Measurements from ENCODE around the gene JADE1. TPM values are rescaled to one million over a fixed set of nuclear protein-coding genes. Genes with fewer than 3 reads are reported as not detected.

Gene JADE1
- total RNA-seq, 1 donor, result 26.4 TPM

DNA sequence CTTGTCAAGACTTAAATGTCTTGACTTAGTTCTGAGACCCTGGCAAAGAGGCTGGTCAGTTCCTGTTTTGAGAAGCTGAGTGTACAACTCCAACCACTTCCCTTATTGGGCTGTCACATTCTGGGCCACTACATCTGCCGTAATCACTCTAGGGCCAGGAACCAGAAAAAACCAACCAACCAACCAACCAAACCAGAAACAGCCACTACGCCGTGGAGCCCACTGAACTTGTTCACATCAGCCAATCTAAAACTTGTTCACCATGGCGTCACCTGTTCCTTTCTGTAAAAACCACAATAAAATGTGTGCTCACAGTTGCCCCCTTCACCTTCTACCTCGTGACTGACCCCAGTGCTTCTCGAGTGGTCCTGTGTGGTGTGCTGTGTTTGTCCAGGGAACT, 107.3 kb downstream of the JADE1 start:
- no peaks in the 10 kb centered on the region for H3K9me3 ChIP-seq (ENCODE audit: low read depth, low read length)
- no peaks in the 10 kb centered on the region for H4K20me1 ChIP-seq (ENCODE audit: insufficient read depth, low read length)
- no peak for DNase-seq (ENCODE audit: insufficient read length, low spot score, missing footprints)
- H3K4me1 ChIP-seq (ENCODE audit: insufficient read depth, low read length), result no peaks in the 10 kb centered on the region
- H3K4me2 ChIP-seq (ENCODE audit: insufficient read depth, low read length), result no peak overlapping the region
- H3K79me2 ChIP-seq (ENCODE audit: insufficient read depth, low read length), result no peaks in the 10 kb centered on the region
- no peak overlapping the region for H3K27ac ChIP-seq (ENCODE audit: low read depth, low read length)
- TF ChIP-seq, protein P1, sequence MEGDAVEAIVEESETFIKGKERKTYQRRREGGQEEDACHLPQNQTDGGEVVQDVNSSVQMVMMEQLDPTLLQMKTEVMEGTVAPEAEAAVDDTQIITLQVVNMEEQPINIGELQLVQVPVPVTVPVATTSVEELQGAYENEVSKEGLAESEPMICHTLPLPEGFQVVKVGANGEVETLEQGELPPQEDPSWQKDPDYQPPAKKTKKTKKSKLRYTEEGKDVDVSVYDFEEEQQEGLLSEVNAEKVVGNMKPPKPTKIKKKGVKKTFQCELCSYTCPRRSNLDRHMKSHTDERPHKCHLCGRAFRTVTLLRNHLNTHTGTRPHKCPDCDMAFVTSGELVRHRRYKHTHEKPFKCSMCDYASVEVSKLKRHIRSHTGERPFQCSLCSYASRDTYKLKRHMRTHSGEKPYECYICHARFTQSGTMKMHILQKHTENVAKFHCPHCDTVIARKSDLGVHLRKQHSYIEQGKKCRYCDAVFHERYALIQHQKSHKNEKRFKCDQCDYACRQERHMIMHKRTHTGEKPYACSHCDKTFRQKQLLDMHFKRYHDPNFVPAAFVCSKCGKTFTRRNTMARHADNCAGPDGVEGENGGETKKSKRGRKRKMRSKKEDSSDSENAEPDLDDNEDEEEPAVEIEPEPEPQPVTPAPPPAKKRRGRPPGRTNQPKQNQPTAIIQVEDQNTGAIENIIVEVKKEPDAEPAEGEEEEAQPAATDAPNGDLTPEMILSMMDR (IDR thresholded peaks at IDR 0.05; ENCODE audit: extremely low read depth, low read depth, low read length), result no peak
- no peak overlapping the region for H2AFZ ChIP-seq (ENCODE audit: low read length)
- no peaks in the 10 kb centered on the region for H3K36me3 ChIP-seq (ENCODE audit: insufficient read depth, low read length)
- no peak overlapping the region for H3K4me3 ChIP-seq (ENCODE audit: insufficient read depth, low read length)
- no peaks in the 10 kb centered on the region for H3K27me3 ChIP-seq (ENCODE audit: insufficient read depth, low read length)

DNA sequence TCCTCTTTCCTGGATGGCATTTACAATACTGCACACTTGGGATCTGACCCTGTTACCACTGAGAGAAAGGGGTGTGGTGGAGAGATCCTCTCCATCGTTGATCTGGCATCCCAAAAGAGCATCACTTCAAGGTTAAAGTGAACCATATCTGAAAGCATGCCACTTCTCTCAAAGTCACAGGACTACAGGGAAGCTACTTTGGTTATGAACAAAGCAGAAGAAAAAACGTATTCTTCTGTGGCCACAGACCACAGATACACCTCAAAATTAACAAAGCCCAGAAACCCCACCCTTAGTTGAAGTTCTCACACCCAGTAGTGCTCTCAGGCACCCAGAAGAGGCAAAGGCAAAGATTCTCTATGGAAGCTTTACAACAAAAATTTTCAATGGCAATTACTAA, 108.3 kb downstream of the JADE1 start:
- H3K79me2 ChIP-seq (ENCODE audit: insufficient read depth, low read length), result no peaks in the 10 kb centered on the region
- H3K4me3 ChIP-seq (ENCODE audit: insufficient read depth, low read length), result no peak overlapping the region
- TF ChIP-seq, protein P1 (IDR thresholded peaks at IDR 0.05; ENCODE audit: extremely low read depth, low read depth, low read length), result no peak
- H3K4me1 ChIP-seq (ENCODE audit: insufficient read depth, low read length), result no peaks in the 10 kb centered on the region
- H4K20me1 ChIP-seq (ENCODE audit: insufficient read depth, low read length), result no peaks in the 10 kb centered on the region
- H3K4me2 ChIP-seq (ENCODE audit: insufficient read depth, low read length), result no peak overlapping the region
- no peak for DNase-seq (ENCODE audit: insufficient read length, low spot score, missing footprints)
- H3K27ac ChIP-seq (ENCODE audit: low read depth, low read length), result no peak overlapping the region
- no peak overlapping the region for H2AFZ ChIP-seq (ENCODE audit: low read length)
- no peaks in the 10 kb centered on the region for H3K9me3 ChIP-seq (ENCODE audit: low read depth, low read length)
- H3K27me3 ChIP-seq (ENCODE audit: insufficient read depth, low read length), result no peaks in the 10 kb centered on the region
- no peaks in the 10 kb centered on the region for H3K36me3 ChIP-seq (ENCODE audit: insufficient read depth, low read length)

DNA sequence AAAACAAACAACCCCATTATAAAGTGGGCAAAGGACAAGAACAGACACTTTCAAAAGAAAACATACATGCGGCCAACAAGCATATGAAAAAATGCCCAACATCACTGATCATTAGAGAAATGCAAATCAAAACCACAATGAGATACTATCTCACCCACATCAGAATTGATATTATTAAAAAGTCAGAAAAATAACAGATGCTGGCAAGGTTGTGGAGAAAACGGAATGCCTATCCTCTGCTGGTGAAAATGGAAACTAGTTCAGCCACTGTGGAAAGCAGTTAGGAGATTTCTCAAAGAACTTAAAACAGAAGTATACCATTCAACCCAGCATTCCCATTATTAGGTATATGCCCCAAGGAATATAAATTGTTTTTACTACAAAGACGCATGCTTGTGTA, 112.5 kb downstream of the JADE1 start:
- no peak for DNase-seq (ENCODE audit: insufficient read length, low spot score, missing footprints)
- Histone ChIP-seq H3K4me2 (ENCODE audit: insufficient read depth, low read length) (no peak overlapping the region), H3K27me3 (ENCODE audit: insufficient read depth, low read length) (no peaks in the 10 kb centered on the region), H3K36me3 (ENCODE audit: insufficient read depth, low read length) (no peaks in the 10 kb centered on the region), H4K20me1 (ENCODE audit: insufficient read depth, low read length) (no peaks in the 10 kb centered on the region), H3K4me1 (ENCODE audit: insufficient read depth, low read length) (peaks cover 6% of the 10 kb centered on the region), H3K79me2 (ENCODE audit: insufficient read depth, low read length) (no peaks in the 10 kb centered on the region), H3K27ac (ENCODE audit: low read depth, low read length) (no peak overlapping the region), H3K9me3 (ENCODE audit: low read depth, low read length) (no peaks in the 10 kb centered on the region), H2AFZ (ENCODE audit: low read length) (no peak overlapping the region), H3K4me3 (ENCODE audit: insufficient read depth, low read length) (no peak overlapping the region)
- TF ChIP-seq, protein P1 (IDR thresholded peaks at IDR 0.05; ENCODE audit: extremely low read depth, low read depth, low read length), result no peak

Measured in osteoblast (primary cell).